Tibial nerve (tissue), 4 donors: ENCODE data around the gene NKX6-1.

Experiments
- EP300 ChIP-seq, 2 donors: sonication (generic); formaldehyde crosslinking; IDR thresholded peaks; one replicate each; pipeline ENCODE4 v1.6.1; 2017; ENCODE audit warnings: antibody characterized with exemption in 2 of 2, mild to moderate bottlenecking in 1 of 2
- POLR2A ChIP-seq, 2 donors: fragments of 450-650 bp; IDR thresholded peaks; one replicate each; pipeline ENCODE4 v1.6.1; 2017; ENCODE audit warnings: antibody characterized with exemption in 2 of 2, mild to moderate bottlenecking in 2 of 2, moderate library complexity in 2 of 2
- TF ChIP-seq, protein P1 (sequence below), 5 experiments: fragments of 200-600 bp in 3 of 5; fragments of 450-650 bp in 2 of 5; sonication (generic) in 3 of 5; IDR thresholded peaks; one replicate each; pipeline ENCODE4 v1.5.1; 2016 to 2019; ENCODE audit warnings: antibody characterized with exemption in 5 of 5, mild to moderate bottlenecking in 3 of 5, moderate library complexity in 2 of 5

DNA sequence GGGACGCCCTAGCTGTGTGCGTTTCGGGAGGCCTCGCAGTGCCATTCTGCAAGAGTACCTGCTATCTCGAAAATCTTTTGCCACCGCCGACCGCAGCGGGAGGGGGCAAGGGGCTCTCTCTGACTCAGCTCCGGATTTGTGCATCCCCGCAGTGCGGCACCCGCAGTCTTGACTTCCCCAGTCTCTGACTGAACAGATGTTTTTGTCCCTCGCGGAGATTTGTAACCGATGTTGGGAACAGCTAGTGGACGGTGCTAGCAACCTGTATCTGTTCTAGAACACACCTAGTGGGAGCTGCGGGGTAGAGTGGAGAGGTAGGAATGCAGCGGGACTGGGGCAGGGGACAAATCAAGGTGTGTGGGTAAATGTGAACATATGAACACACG is 17.2 kb downstream of the NKX6-1 start:
- TF ChIP-seq, protein P1, sequence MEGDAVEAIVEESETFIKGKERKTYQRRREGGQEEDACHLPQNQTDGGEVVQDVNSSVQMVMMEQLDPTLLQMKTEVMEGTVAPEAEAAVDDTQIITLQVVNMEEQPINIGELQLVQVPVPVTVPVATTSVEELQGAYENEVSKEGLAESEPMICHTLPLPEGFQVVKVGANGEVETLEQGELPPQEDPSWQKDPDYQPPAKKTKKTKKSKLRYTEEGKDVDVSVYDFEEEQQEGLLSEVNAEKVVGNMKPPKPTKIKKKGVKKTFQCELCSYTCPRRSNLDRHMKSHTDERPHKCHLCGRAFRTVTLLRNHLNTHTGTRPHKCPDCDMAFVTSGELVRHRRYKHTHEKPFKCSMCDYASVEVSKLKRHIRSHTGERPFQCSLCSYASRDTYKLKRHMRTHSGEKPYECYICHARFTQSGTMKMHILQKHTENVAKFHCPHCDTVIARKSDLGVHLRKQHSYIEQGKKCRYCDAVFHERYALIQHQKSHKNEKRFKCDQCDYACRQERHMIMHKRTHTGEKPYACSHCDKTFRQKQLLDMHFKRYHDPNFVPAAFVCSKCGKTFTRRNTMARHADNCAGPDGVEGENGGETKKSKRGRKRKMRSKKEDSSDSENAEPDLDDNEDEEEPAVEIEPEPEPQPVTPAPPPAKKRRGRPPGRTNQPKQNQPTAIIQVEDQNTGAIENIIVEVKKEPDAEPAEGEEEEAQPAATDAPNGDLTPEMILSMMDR (IDR thresholded peaks at IDR 0.05): no peak
- TF ChIP-seq POLR2A (IDR thresholded peaks at IDR 0.05) (no peak), EP300 (IDR thresholded peaks at IDR 0.05) (no peak)
